Lower leg skin (tissue), 3 donors: ENCODE measurements around the gene ARG2.

Experiments used
- CTCF ChIP-seq, 3 donors: fragments of 450-650 bp; IDR thresholded peaks; one replicate each; pipeline ENCODE4 v1.5.1; 2016; ENCODE audit warnings: antibody characterized with exemption in 3 of 3, mild to moderate bottlenecking in 3 of 3, moderate library complexity in 2 of 3
- POLR2A ChIP-seq, 2 donors: fragments of 450-650 bp; IDR thresholded peaks; one replicate each; pipeline ENCODE4 v1.6.1; 2016 to 2017; ENCODE audit warnings: antibody characterized with exemption in 2 of 2, mild to moderate bottlenecking in 1 of 2, moderate library complexity in 1 of 2

GRCh38 chr14:67694791-67695393, 75.2 kb downstream of the ARG2 start:
- TF ChIP-seq CTCF (IDR thresholded peaks at IDR 0.05) = no peak
- TF ChIP-seq POLR2A (IDR thresholded peaks at IDR 0.05) = no peak
